IMR-90 (cell line): ENCODE data around the gene SUV39H1.

Experiments used
- BHLHE40 ChIP-seq: fragments of 150-350 bp; IDR thresholded peaks from 2 replicates; pipeline ENCODE4 v1.6.1; 2016; ENCODE audit warnings: mild to moderate bottlenecking, low read depth, low read length
- CEBPB ChIP-seq: IDR thresholded peaks from 2 replicates; pipeline ENCODE4 v1.6.1; 2012; ENCODE audit warnings: low read depth, low read length, improper control_type of control experiment
- CHD1 ChIP-seq: IDR thresholded peaks from 2 replicates; pipeline ENCODE4 v1.6.1; 2012; ENCODE audit warnings: low read depth, low read length, improper control_type of control experiment
- CTCF ChIP-seq: conservative IDR thresholded peaks from 2 replicates; pipeline ENCODE4 v1.5.1; 2012; ENCODE audit warnings: mild to moderate bottlenecking, low read depth, low read length, improper control_type of control experiment
- ELK1 ChIP-seq: fragments of 150-350 bp; IDR thresholded peaks from 2 replicates; pipeline ENCODE4 v1.6.1; 2016; ENCODE audit warnings: low read depth, mild to moderate bottlenecking, low read length, moderate library complexity, borderline replicate concordance
- FOS ChIP-seq: fragments of 150-350 bp; IDR thresholded peaks from 2 replicates; pipeline ENCODE4 v1.6.1; 2016; ENCODE audit warnings: low read depth, low read length
- MAZ ChIP-seq: IDR thresholded peaks from 2 replicates; pipeline ENCODE4 v1.6.1; 2012; ENCODE audit warnings: low read depth, mild to moderate bottlenecking, low read length, improper control_type of control experiment, moderate library complexity, borderline replicate concordance
- NFE2L2 ChIP-seq: fragments of 150-350 bp; IDR thresholded peaks from 2 replicates; pipeline ENCODE4 v1.6.1; 2016; ENCODE audit warnings: low read depth, mild to moderate bottlenecking, low read length
- POLR2A ChIP-seq: IDR thresholded peaks from 2 replicates; pipeline ENCODE4 v1.6.1; 2012; ENCODE audit warnings: mild to moderate bottlenecking, low read depth, low read length
- SMC3 ChIP-seq: fragments of 150-350 bp; IDR thresholded peaks from 2 replicates; pipeline ENCODE4 v1.6.1; 2016; ENCODE audit warnings: low read depth, mild to moderate bottlenecking, antibody characterized with exemption, low read length, moderate library complexity

GRCh38 chrX:48703642-48704481 is 7.3 kb downstream of the SUV39H1 start:
- TF ChIP-seq MAZ (no peak), CTCF (no peak), CHD1 (no peak), NFE2L2 (no peak), POLR2A (no peak), BHLHE40 (no peak), FOS (no peak), SMC3 (no peak), ELK1 (no peak), CEBPB (no peak)
